Skin of body (tissue), 2 donors: ENCODE results near the gene ALB. TPM values are rescaled to one million over a fixed set of nuclear protein-coding genes. Genes with fewer than 3 reads are reported as not detected.

Experiments used
- DNase-seq: peaks from one replicate; lab custom pipeline; 2025; lab: John Stamatoyannopoulos, UW
- total RNA-seq: library from RNA; depleted of rRNA; stranded (reverse); fragments of >200 nt; gene quantifications from one replicate; pipeline ENCODE4 v1.2.3, GENCODE V29; 2014

The ALB gene
- total RNA-seq, 1 donor from 2014 or later, result 0.69 TPM

DNA sequence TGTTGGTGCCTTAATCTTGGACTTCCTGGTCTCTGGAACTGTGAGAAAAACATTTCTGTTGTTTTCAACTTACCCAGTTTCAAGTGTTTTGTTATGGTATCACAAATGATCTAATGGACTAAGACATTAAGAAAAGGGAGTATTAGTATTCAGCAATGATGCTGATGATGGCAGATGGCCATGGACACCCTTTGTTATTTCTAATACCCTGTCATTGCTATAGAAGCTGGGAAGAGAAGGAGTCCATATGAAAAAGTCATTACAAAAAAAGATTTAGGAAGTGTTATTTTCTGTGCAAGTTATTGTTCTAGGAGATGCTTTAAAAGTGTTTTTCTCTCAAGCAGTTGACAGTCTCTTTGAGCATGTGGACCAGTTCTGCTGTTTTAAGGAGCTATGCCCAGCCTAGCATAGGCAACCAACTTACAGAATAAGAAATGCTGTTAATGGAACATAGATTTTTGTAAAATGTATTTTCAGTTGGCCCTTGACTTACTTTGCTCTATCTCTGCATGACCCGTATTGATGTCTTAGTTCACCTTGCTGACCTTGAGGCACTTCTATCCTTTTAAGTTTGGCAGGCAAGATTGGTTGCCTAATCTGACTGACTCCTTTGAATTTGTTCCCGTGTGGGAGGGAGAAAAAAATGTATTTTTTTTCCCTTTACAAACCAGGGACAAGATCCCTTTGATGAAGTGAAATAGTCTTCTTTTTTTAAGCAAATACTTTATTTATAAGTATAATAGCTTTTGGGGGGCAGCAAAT is 25.9 kb downstream of the ALB start:
- no peak for DNase-seq

DNA sequence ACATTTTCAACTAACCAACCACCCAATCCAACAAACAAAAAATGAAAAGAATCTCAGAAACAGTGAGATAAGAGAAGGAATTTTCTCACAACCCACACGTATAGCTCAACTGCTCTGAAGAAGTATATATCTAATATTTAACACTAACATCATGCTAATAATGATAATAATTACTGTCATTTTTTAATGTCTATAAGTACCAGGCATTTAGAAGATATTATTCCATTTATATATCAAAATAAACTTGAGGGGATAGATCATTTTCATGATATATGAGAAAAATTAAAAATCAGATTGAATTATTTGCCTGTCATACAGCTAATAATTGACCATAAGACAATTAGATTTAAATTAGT is 27.7 kb downstream of the ALB start:
- DNase-seq, result no peak

GRCh38 chr4:73432169-73433000 is 28.3 kb downstream of the ALB start:
- no peak for DNase-seq

GRCh38 chr4:73433140-73433539 is 29.1 kb downstream of the ALB start:
- no peak for DNase-seq

DNA sequence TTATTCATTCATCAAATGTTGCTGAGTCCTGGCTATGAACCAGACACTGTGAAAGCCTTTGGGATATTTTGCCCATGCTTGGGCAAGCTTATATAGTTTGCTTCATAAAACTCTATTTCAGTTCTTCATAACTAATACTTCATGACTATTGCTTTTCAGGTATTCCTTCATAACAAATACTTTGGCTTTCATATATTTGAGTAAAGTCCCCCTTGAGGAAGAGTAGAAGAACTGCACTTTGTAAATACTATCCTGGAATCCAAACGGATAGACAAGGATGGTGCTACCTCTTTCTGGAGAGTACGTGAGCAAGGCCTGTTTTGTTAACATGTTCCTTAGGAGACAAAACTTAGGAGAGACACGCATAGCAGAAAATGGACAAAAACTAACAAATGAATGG is 30.2 kb downstream of the ALB start:
- DNase-seq, result no peak

DNA sequence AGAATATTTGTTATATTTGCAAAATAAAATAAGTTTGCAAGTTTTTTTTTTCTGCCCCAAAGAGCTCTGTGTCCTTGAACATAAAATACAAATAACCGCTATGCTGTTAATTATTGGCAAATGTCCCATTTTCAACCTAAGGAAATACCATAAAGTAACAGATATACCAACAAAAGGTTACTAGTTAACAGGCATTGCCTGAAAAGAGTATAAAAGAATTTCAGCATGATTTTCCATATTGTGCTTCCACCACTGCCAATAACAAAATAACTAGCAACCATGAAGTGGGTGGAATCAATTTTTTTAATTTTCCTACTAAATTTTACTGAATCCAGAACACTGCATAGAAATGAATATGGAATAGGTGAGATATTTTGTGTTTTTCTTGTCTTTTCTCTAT is 31.9 kb downstream of the ALB start, which contains the start of gene AFP:
Gene AFP, plus strand, starts transcription at position 238 of the 400 bp plus-strand sequence. Its CDS starts 42 bp downstream, at position 280.
- DNase-seq, result no peak

DNA sequence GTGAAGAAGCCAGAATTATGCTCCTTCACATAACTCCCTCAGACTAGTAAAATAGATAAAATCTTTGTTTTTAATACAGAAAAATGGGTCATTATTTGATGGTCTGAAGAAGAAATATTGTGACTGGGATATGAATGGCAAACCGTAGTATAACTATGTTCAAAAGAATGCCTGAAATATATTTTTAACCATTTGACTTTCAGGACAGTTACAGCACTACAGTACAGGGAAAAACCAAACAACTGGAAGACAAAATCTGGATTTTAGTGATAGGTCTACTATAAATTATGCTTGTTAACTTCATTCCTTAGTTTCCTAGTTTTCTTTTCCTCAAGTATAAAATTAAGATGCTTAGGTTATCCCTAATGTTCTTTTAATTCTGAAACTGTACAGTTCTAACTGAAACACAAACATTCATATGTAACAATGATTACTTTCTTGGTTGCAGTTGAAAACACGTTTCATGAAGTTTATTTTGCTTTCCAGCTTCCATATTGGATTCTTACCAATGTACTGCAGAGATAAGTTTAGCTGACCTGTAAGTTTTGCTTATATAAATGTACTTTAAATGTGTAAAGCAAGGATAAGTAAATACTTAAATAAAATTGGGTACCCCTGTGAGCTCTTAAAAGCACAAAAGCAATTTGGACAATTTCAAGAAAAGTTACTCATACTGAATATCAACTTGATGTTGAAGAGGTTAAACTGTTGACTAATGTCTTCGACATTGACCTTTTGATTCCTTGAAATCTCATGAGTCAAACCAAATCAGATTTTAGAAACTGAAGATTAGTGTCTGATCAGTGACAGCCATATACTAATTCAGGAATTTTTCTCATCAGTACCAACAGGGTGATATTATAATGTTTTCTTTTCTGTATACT is 32.8 kb downstream of the ALB start:
- no peak for DNase-seq

DNA sequence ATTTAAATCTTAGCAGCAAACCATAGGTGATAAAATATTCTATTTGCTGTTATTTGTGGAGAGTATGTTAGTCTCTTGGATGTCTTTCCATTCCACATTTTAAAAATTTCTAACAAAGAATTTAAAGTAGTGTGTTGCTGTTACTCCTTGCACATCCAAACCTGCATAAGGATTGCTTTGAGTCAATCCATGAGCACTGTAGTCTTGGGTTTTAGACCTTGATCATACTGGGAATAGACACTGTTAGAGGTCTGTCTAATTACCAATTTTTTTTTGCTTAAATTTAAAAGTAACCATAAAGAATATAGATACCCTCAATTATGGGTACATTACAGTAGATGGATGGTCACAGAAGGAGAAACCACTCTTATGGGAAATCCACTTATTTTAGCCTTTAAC is 33.5 kb downstream of the ALB start:
- DNase-seq, result no peak

DNA sequence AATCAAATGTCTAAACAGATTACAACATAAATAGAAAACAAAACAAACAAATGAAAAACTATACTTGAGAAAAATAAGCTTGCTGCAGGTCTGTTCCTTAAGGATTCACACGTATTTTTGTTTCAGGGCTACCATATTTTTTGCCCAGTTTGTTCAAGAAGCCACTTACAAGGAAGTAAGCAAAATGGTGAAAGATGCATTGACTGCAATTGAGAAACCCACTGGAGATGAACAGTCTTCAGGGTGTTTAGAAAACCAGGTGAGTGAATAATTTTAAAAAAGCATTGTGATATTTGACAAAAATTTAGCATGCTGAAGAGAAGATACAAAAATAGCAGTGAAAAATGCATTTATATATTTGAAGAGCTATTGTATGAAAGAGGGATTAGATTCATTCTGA is 34.0 kb downstream of the ALB start:
- no peak for DNase-seq

DNA sequence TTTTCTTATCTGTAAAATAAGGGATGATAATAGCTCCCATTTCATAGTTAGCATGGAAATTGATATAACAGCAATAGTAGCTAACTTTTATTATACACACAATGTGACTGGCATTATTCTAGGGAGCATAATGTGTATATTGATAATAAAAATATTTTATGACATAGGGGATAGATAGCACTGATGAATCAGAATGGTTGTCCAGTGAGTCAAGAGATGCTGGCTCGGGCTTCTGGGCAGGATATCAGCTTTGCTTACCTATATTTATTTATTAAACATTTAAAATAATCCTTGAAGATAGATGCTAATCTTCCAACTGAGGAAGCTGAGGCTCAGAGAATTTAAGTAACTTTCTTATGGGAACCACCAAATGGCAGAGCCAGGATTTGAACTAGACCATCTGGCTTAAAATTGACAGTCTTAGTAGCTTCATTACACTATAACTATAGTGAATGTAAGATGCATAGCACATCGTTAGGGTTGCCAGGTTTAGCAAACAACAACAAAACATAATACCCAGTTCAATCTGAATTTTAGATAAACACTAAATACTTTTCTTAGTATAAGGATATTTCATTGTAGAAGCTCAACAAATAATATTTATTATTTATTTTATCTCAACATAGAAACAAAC is 34.6 kb downstream of the ALB start:
- no peak for DNase-seq

- DNase-seq, result no peak
Measured at GRCh38 chr4:73439445-73439844, 35.4 kb downstream of the ALB start.

GRCh38 chr4:73439991-73440390 is 35.9 kb downstream of the ALB start:
- DNase-seq, result no peak

DNA sequence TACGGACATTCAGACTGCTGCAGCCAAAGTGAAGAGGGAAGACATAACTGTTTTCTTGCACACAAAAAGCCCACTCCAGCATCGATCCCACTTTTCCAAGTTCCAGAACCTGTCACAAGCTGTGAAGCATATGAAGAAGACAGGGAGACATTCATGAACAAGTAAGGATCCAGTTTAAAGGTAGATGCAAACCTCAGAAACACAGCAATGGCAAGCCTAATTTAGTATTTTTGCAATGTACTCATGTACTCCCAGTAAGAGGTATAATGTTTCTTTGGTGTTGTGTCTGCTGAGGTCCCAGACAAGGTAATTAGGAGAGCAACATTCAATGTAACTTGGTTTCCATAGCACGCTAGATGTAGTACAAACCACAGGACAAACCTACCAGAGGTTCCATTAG is 36.6 kb downstream of the ALB start:
- DNase-seq, result no peak

- no peak for DNase-seq
Measured at GRCh38 chr4:73442275-73442674, 38.2 kb downstream of the ALB start.

GRCh38 chr4:73443224-73443623 is 39.1 kb downstream of the ALB start:
- DNase-seq, result no peak

GRCh38 chr4:73445383-73446335 is 41.6 kb downstream of the ALB start:
- no peak for DNase-seq

- no peak for DNase-seq
Measured at GRCh38 chr4:73446336-73446938, 42.4 kb downstream of the ALB start.

DNA sequence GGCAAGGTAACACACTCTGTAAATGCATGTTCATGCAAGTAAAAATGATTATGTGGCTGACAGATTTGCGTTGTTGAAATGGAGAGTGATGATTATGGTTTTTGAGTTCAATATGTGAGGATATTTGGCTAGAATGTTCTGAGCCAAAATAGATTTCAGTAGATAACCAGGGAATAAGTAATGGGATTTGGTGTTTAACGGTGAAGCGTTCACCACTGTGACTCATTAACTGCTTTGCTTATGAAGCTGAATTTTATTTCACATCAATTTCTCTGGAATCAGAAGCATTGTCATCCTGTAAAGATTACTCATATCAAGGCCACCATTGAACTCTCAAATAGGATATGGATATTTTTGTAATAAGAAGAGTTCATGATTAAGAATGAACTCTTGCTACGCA is 43.6 kb downstream of the ALB start:
- DNase-seq, result no peak

DNA sequence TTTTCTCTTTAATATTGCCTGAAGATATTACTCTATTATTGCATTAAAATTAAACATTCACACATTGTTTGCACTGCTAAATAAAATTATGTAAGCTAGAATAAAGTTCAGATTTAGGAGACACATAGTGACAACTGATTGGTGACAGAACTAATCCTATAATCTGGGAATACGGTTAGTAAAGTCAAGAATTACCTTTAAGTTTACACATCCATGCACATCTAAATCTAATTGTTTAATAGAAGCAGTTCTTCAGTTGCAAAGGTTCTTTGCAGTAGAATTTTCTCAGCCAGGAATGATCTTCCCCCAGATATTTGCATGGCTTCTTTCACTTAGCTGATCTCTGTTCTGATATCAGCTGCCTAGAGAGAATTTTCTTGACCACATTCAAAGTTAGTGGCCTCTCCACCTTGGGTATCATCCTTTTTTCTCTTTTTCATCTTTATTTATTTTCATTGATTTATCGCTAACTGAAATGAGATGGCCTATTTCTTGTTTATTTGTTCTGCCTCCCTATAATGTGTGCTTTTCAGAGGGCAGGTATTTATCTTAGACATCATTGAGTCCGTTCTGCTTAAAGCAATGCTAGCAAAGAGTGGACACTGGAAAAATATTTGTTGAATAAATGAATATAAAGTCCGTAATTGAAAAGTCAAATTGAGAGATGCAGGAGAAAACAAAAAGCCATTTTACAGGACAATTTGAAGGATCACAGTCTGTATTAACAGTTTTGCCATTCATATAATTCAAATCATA is 44.5 kb downstream of the ALB start:
- DNase-seq, result no peak
